PC-3 (cell line): ENCODE data around the gene SMIM1. TPM values are rescaled to one million over a fixed set of nuclear protein-coding genes. Genes with fewer than 3 reads are reported as not detected.
"Not testable (repeated sequence)": the region's sequence is repeated elsewhere in the genome, so short reads cannot be mapped to it uniquely, and the experiment has no call there.

Experiments used
- ATAC-seq: fragments of 200-7000 bp; cut with Tn5 transposase; 2 replicates; pipeline ENCODE4 v1.9.1; 2020; ENCODE audit warnings: mild to moderate bottlenecking, moderate library complexity
- BruUV-seq: library from RNA; stranded (reverse); fragments of 400-500 nt; replicated peaks from 2 replicates; lab custom pipeline; 2021; lab: Mats Ljungman, UMichigan
- CTCF ChIA-PET: fragments of 300-600 bp; sonication (Branson Sonifier 250); formaldehyde crosslinking; loops from one replicate; lab custom pipeline; 2022; ENCODE audit warnings: antibody characterized with exemption; lab: Charles Lee
- POLR2A ChIA-PET: fragments of 300-600 bp; sonication (Branson Sonifier 250); formaldehyde crosslinking; loops from one replicate; lab custom pipeline; 2022; ENCODE audit warnings: antibody characterized with exemption; ENCODE audit not compliant: unreplicated experiment; lab: Charles Lee
- DNase-seq: peaks from one replicate; pipeline ENCODE4 v3.0.0-alpha.2; 2015
- H2AFZ ChIP-seq: fragments of 300-600 bp; sonication (generic); 2 replicates; pipeline ENCODE4 v1.6.0; 2016; ENCODE audit warnings: antibody characterized with exemption, low read length
- H3F3A ChIP-seq: fragments of 300-600 bp; sonication (generic); one replicate; pipeline ENCODE4 v1.6.0; 2017; ENCODE audit warnings: antibody characterized with exemption, low read length, control low read depth, mild to moderate bottlenecking; ENCODE audit not compliant: unreplicated experiment
- H3K27ac ChIP-seq: fragments of 300-600 bp; sonication (generic); 2 replicates; pipeline ENCODE4 v1.5.1; 2016; ENCODE audit warnings: mild to moderate bottlenecking, low read length
- H3K27me3 ChIP-seq: fragments of 300-600 bp; sonication (generic); 2 replicates; pipeline ENCODE4 v1.6.1; 2016; ENCODE audit warnings: low read length, mixed read lengths
- H3K36me3 ChIP-seq: fragments of 300-600 bp; sonication (generic); 2 replicates; pipeline ENCODE4 v1.6.1; 2016; ENCODE audit warnings: low read depth, mixed run types, low read length, mixed read lengths
- H3K4me1 ChIP-seq: fragments of 300-600 bp; sonication (generic); 2 replicates; pipeline ENCODE4 v1.5.1; 2016; ENCODE audit warnings: low read length; ENCODE audit not compliant: insufficient read depth
- H3K4me2 ChIP-seq: fragments of 300-600 bp; sonication (generic); 2 replicates; pipeline ENCODE4 v1.6.0; 2016; ENCODE audit warnings: low read length
- H3K4me3 ChIP-seq: fragments of 300-600 bp; sonication (generic); 2 replicates; pipeline ENCODE4 v1.5.1; 2016; ENCODE audit warnings: mild to moderate bottlenecking, low read length, mixed read lengths
- H3K79me2 ChIP-seq: fragments of 300-600 bp; sonication (generic); 2 replicates; pipeline ENCODE4 v1.6.1; 2017; ENCODE audit warnings: low read length, mixed read lengths
- H3K9ac ChIP-seq: fragments of 300-600 bp; sonication (generic); 2 replicates; pipeline ENCODE4 v1.6.0; 2016; ENCODE audit warnings: mild to moderate bottlenecking, low read length
- H3K9me2 ChIP-seq: fragments of 300-600 bp; sonication (generic); replicated peaks from 2 replicates; pipeline ENCODE4 v1.6.1; 2016; ENCODE audit warnings: mixed run types, low read length, mixed read lengths
- H3K9me3 ChIP-seq: fragments of 300-600 bp; sonication (generic); 2 replicates; pipeline ENCODE4 v1.6.1; 2016; ENCODE audit warnings: low read length, mixed read lengths
- H4K20me1 ChIP-seq: fragments of 300-600 bp; sonication (generic); 2 replicates; pipeline ENCODE4 v1.6.1; 2016; ENCODE audit warnings: low read length, mixed read lengths
- EZH2 ChIP-seq: fragments of 300-600 bp; sonication (generic); IDR thresholded peaks from one replicate; pipeline ENCODE4 v1.6.1; 2017; ENCODE audit warnings: antibody characterized with exemption, mild to moderate bottlenecking, low read length; ENCODE audit not compliant: unreplicated experiment
- EZH2phosphoT487 ChIP-seq: fragments of 300-600 bp; sonication (generic); IDR thresholded peaks from 2 replicates; pipeline ENCODE4 v1.6.1; 2018; ENCODE audit warnings: mild to moderate bottlenecking, antibody characterized with exemption, low read length, borderline replicate concordance
- intact Hi-C: fragments of 100-400 bp; cut with micrococcal nuclease; formaldehyde crosslinking; loops from 2 replicates; pipeline ENCODE4 v1.9.0; 2023
- total RNA-seq: library from RNA; depleted of rRNA; stranded (reverse); fragments of >200 nt; gene quantifications from 2 replicates; pipeline ENCODE4 v1.2.3, GENCODE V29; 2014
- TF ChIP-seq, protein P1 (sequence below): fragments of 300-600 bp; sonication (generic); conservative IDR thresholded peaks from 2 replicates; pipeline ENCODE4 v1.5.1; 2017; ENCODE audit warnings: antibody characterized with exemption, low read depth, mild to moderate bottlenecking, low read length

SMIM1 gene
- total RNA-seq, 1 experiment from 2014 or later: 10.8 TPM

DNA sequence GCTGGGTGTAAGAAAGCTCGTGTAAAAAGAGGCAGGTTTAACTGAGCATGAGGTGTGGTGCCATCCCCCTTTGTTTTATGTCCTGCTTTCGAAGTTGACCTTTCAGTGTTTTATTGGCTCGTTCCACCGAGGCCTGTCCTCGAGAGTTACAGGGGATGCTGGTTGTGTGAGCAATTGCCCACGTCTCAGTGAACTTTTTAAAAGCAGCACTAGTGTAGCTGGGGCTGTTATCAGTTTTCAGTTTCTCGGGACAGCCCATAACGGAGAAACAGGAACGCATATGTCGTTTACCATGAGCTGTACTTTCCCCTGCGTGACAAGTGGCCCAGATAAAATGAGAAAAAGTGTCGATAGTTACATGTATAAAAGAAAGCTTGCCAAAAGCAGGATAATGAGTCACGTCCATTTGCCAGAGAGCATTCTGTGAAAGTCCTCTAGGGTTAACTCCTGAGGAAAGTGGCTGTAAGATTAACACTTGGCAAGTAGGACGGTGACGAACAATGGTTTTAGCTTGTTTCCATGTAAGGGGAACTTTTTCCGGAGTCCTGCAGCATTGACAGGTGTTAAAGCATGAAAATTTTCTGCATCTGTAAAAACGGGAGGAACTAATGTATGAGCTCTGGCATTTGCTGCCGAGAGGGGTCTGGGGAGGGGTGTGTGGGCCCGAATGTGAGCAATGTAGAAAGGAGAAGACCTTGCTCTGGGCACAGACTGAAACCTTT, 31.5 kb downstream of the SMIM1 start:
- H3K27ac ChIP-seq: no peak overlapping the region
- H2AFZ ChIP-seq: no peak overlapping the region
- ChIA-PET POLR2A (no interaction called here), CTCF (no interaction called here)
- H3K4me1 ChIP-seq: no peaks in the 10 kb centered on the region
- DNase-seq (no peak), ATAC-seq (no peak)
- no peak overlapping the region for H3K9ac ChIP-seq
- H3K4me2 ChIP-seq: no peak overlapping the region
- intact Hi-C loops: no loop called here
- H3K9me2 ChIP-seq: no peaks in the 10 kb centered on the region
- H3K79me2 ChIP-seq: no peaks in the 10 kb centered on the region
- H4K20me1 ChIP-seq: no peaks in the 10 kb centered on the region
- H3K27me3 ChIP-seq: peaks cover 4% of the 10 kb centered on the region; the same call in 1 of the 2 replicates
- no TSS peak for BruUV-seq
- TF ChIP-seq, protein P1, sequence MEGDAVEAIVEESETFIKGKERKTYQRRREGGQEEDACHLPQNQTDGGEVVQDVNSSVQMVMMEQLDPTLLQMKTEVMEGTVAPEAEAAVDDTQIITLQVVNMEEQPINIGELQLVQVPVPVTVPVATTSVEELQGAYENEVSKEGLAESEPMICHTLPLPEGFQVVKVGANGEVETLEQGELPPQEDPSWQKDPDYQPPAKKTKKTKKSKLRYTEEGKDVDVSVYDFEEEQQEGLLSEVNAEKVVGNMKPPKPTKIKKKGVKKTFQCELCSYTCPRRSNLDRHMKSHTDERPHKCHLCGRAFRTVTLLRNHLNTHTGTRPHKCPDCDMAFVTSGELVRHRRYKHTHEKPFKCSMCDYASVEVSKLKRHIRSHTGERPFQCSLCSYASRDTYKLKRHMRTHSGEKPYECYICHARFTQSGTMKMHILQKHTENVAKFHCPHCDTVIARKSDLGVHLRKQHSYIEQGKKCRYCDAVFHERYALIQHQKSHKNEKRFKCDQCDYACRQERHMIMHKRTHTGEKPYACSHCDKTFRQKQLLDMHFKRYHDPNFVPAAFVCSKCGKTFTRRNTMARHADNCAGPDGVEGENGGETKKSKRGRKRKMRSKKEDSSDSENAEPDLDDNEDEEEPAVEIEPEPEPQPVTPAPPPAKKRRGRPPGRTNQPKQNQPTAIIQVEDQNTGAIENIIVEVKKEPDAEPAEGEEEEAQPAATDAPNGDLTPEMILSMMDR: no peak
- no peak for TF ChIP-seq EZH2phosphoT487
- TF ChIP-seq EZH2: no peak
- no peaks in the 10 kb centered on the region for H3K36me3 ChIP-seq
- no peaks in the 10 kb centered on the region for H3F3A ChIP-seq
- no peak overlapping the region for H3K4me3 ChIP-seq
- H3K9me3 ChIP-seq: no peaks in the 10 kb centered on the region

DNA sequence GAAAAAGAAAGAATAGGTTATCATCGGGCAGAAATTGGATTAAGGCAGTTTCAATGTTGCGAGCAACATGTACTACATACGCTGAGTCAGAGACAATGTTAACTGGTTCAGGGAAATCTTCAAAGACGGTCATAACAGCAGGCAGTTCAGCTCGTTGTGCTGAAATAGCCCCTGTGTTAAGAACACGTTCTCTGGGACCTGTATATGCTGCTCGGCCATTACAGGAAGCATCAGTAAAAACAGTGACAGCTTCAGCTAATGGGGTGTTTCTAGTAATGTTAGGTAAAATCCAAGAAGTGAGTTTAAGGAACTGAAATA, 32.0 kb downstream of the SMIM1 start:
- H3K36me3 ChIP-seq, H3K9me3 ChIP-seq, CTCF ChIA-PET, POLR2A ChIA-PET, H3K4me3 ChIP-seq, H3K27me3 ChIP-seq, BruUV-seq, intact Hi-C loops, H3K9me2 ChIP-seq, H3K27ac ChIP-seq, DNase-seq, ATAC-seq, H3F3A ChIP-seq, H3K4me2 ChIP-seq, H4K20me1 ChIP-seq, H3K79me2 ChIP-seq, H3K4me1 ChIP-seq, H2AFZ ChIP-seq, H3K9ac ChIP-seq: not testable (repeated sequence)

- CTCF ChIA-PET: no interaction called here
These were observed 32.5 kb downstream of the SMIM1 start for GRCh38 chr1:3805038-3805437.

More at GRCh38 chr1:3805038-3805437, 32.5 kb downstream of the SMIM1 start:
- no peak overlapping the region for H3K4me3 ChIP-seq
- H3K4me2 ChIP-seq: no peak overlapping the region
- H3K79me2 ChIP-seq: no peaks in the 10 kb centered on the region
- H3K27me3 ChIP-seq: peaks cover 4% of the 10 kb centered on the region; the same call in 1 of the 2 replicates
- no peaks in the 10 kb centered on the region for H3K4me1 ChIP-seq
- TF ChIP-seq EZH2phosphoT487: no peak
- TF ChIP-seq, protein P1: no peak
- no peak for TF ChIP-seq EZH2
- no peaks in the 10 kb centered on the region for H3F3A ChIP-seq
- BruUV-seq: no TSS peak
- POLR2A ChIA-PET: no interaction called here
- H3K27ac ChIP-seq: no peak overlapping the region
- H4K20me1 ChIP-seq: no peaks in the 10 kb centered on the region
- H3K9me2 ChIP-seq: no peaks in the 10 kb centered on the region
- no peaks in the 10 kb centered on the region for H3K9me3 ChIP-seq
- no peak for DNase-seq
- H3K36me3 ChIP-seq: no peaks in the 10 kb centered on the region
- intact Hi-C loops: no loop called here
- no peak overlapping the region for H3K9ac ChIP-seq
- no peak overlapping the region for H2AFZ ChIP-seq
- no peak for ATAC-seq
